ENCODE measurements around the gene IPO9.
"Not testable (repeated sequence)": the region's sequence is repeated elsewhere in the genome, so short reads cannot be mapped to it uniquely, and the experiment has no call there.

Gene IPO9

DNA sequence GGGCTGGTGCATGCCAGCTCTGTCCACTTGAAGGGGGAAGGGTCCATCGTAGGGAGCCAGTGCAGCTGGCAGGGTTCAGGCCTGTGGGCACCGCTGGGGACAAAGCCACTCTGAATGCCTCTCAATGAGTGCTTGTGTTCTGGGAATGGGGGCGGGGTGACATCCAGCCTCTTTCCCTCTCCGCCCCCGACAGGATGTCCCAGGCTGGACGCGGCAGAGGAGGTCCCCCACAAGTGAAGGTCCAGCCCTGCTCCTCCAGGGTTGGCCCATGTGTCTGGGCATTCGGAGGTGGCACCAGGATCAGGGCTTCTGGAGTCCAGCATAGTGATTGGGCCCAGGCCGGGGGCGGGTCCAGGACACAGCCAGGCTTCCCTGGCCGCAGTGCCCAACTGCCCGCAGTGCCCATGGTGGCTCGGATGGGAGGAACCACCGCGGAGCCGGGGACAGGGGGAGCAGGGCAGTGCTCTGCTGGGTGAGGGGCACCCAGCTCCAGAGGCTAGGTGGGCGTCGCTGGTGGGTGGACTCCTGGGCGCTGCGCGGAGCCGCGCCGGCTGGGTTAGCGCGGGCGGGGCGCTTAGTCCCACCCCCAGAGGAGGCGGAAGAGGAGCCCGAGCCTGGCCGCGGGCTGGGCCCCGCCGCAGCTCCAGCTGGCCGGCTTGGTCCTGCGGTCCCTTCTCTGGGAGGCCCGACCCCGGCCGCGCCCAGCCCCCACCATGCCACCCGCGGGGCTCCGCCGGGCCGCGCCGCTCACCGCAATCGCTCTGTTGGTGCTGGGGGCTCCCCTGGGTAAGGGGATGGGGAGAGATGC, 59.5 kb downstream of the IPO9 start, which contains the start of gene SHISA4:
Gene SHISA4, plus strand, starts transcription at position 617 of the 808 bp plus-strand sequence. Its CDS starts 97 bp downstream, at position 714.
- no peak for DNase-seq (ENCODE audit: low read depth in 2 of 2)

DNA sequence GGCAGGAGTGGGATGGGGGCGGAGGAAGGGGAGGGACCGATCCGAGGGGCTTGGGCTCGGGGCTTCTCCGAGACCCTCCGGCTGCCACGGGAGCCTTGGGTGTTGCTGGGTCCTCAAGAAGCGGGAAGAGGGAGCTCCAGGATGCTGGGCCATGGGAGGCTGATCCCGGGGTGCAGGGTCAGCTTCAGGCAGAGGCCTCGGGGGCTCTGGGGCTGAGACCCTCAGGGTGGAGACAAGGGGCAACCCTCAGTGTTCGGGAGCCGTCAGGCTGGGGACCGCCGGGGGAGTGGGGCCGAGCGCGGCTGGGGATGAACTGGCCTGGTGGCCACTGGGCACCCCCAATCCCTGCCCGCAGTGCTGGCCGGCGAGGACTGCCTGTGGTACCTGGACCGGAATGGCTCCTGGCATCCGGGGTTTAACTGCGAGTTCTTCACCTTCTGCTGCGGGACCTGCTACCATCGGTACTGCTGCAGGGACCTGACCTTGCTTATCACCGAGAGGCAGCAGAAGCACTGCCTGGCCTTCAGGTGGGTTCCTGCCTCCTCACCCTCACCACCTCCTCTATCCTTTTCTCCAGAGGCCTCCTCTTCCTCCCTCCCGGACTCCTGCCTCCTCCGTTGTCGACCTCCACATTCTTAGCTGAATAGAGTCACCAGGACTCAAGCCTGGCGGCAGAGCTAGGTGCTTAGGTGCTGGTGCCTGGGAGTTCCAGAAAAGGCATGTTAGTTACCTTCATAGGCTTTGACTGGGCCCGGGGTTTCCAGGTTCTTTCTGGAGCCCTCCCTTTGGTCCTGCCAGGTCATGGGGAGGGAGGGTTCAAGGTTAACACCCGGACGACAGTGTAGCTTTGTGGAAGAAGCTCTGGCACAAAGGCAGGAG, 60.4 kb downstream of the IPO9 start:
- DNase-seq (ENCODE audit: low read depth in 2 of 2) = no peak

- no peak for DNase-seq (ENCODE audit: low read depth in 2 of 2)
Measured at GRCh38 chr1:201890223-201890622, 61.3 kb downstream of the IPO9 start.

GRCh38 chr1:201890806-201891450, 62.0 kb downstream of the IPO9 start:
- no peak for DNase-seq (ENCODE audit: low read depth in 2 of 2)

DNA sequence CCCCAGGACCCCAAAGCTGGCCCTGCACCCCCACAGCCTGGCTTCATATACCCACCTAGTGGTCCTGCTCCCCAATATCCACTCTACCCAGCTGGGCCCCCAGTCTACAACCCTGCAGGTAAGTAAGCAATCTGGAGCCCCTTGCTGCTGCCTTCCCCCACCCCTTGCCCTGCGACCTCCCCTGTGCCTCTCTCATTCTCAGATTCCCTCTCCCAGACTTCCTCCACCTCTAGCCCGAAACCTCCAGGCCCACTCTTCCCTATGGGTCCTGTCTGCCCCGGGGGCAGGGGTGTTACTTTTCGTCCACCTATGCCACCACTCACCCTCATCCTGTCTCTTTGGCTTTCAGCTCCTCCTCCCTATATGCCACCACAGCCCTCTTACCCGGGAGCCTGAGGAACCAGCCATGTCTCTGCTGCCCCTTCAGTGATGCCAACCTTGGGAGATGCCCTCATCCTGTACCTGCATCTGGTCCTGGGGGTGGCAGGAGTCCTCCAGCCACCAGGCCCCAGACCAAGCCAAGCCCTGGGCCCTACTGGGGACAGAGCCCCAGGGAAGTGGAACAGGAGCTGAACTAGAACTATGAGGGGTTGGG, 62.6 kb downstream of the IPO9 start:
- DNase-seq (ENCODE audit: low read depth in 2 of 2) = no peak

GRCh38 chr1:201892211-201892610, 63.3 kb downstream of the IPO9 start:
- no peak for DNase-seq (ENCODE audit: low read depth in 2 of 2)

GRCh38 chr1:201893431-201893830, 64.5 kb downstream of the IPO9 start:
- DNase-seq (ENCODE audit: low read depth in 2 of 2) = no peak

DNA sequence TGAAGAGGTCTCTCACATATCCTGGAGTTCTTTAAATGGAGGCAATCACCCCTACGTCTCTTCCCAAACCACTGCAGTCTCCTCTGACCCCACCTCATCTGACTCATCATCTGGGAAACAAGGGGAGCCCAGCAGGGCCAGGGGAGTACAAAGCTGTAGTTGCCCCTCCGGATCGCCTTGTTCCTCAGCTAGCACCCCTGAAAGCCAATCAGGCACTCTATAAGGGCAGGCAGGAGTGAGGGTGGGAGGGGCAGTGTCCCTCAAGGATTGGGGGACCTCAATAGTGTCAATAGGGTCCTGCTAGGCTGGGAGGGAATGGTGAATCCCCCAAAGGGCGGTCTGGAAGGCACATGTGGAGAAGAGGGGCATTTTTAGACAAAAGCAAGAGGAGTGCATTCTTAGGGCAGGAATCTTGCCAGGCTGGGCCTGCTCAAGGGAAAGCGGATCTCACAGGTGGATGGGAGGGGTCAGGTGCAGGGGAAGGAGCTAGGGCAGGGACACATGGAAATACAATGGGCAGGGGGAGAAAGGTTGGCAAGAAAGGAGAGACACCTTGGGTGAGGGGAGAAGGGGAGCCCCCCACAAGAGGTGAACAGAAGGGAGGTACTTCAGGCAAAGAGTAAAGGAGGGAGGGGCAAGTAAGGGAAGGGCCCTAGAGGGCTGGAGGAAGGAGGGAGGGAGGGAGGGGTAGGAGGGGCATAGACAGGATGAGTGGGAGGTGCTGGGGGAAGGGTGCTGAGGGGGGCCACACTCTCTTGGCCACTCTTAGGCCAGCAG, 65.6 kb downstream of the IPO9 start:
- no peak for DNase-seq (ENCODE audit: low read depth in 2 of 2)

- no peak for DNase-seq (ENCODE audit: low read depth in 2 of 2)
Measured at GRCh38 chr1:201895120-201895665, 66.2 kb downstream of the IPO9 start.

DNA sequence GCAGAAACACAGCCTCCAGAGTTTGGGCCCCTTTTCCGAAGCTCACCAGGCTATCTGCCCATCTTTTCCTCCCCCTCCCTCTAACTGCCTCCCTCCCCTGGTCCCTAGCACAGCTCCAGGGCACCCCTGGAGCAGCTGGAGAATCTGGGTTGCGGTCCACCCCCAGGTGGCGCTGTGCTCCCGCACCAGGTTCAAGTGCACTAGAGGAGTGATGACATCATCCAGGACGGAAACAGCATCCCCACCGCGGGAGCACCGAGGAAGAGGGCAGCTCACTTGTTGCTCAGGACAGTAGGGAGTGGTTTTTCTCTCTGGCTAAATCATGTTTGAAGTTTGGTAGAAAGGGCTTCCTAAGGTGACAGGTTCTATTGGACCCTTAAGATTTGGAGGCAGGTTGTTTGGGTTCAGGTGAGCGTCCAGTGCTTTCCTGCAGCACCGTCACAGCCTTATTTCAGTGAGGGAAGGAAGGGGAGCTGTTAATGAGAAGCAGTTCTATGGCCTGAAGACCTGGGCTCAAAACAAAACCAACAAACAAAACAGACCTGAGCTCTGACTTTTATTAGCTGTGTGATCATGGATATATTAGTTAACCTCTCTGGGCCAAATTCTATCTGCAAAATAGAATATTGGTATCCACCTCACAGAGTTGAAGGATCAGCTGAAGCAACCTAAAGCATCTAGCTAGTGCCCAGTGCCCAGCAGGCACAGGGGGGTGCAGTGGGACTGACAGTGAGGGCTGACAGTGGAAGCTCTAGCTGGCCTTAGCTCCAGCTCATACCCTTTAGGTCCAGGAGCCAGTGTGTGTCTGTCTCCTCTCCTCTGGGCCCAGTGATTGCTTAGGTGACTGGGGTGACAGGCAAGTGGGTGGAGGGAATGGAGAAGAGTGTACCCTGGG, 67.2 kb downstream of the IPO9 start:
- DNase-seq (ENCODE audit: low read depth in 2 of 2) = peak; percentile 57

DNA sequence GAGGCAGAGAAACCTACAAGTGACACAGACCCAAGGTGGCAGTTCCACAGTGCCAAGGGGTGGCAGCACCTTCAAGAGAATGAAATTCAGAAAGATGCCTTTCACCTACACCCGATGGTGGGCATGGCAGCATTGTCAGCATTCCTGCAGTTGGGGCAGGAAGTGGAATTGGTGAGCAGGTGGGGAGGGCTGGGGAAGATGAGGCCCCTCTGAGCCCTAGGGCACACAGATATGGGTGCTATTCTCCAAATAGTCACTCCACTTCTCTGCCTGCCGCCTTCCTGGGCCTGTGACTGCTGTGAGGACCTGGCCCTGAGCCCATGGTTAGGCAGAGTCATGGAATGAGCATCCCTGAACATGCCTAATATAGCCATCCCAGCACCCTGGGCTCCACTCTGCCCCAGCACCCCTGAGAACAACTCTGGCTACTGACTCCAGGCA, 68.0 kb downstream of the IPO9 start:
- no peak for DNase-seq (ENCODE audit: low read depth in 2 of 2)

DNA sequence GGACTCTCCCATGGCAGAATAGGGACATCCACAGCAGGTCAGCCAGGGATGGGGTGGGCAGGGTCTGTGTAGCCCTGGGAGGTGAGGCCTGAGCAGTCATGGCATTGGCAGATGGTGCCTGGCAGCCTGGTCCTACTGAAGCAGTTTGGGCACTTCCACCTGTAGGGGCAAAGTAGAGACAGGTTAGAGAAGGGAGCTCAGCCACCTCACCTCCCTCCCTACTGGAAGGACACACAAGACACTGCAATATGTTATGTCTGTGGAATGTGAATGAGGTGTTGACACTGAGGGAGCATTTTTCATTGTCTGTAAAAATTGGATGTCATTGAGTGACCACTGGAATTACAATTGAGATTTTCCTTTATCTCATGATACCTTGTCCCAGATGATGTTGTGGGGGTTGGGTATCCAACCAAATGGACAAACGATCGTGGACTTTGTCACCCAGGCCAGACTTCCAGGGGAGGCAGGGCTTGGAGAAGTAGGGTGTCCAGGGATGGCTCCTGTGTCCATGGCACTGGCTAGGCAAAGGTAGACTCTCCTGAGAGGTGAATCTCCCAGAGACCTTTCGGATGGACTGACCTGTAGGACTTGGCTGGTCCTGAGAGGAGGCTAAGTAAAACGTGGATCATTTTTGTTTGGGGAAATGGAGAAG, 69.4 kb downstream of the IPO9 start:
- DNase-seq (ENCODE audit: low read depth in 2 of 2) = no peak

DNA sequence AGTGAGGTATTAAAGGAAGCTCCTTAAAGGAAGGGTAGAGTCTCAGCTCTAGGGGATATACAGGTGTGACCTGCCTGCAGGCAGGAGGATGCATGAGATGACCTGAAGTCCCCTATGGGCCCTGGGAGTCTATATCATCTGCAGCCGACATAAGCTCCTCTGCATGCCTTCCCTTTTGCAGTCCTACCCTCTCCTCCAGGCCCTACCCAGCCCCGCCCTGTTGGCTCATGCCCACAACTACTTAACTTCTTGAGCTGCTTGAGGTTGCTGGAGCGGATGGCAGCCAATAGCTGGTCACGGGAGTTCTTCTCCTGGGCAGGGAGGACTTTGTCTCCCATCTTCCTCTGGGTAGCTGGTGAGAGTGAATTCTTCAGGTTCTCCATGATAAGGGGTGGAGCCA, 70.0 kb downstream of the IPO9 start:
- DNase-seq (ENCODE audit: low read depth in 2 of 2) = no peak

DNA sequence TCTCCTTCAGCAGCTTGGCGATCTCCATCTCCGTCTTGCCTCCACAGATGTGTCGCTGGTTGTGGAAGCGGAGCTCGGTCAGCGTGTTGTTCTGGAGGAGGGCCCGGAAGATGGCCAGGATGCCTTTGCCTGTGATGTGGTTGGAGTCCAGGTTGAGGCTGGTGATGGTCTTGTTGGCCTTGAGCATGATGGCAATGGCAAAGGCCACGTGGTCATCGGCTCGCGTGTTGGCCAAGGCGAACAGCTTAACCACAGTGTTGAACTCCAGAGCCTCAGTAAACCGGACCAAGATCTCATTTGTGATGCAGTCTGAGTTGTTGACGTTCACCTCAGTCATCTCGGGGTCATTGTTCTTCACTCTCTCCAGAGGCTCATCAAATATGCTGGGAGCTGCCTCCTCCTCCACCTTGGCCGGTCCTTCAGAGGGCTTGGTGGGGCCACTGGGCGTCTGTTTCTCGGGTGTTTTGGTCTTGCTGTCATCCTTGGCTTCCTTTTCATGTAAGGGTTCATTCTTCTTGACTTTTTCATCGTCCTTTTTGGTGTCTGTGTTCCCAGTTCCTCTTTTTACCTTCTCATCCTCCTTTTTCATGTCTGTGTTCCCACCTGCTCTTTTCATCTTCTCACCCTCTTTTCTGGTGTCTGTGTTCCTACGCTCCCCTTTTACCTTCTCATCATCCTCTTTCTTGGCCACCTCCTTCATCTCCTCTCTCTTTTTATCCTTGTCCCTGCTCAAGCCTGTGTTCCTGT, 70.9 kb downstream of the IPO9 start:
- no peak for DNase-seq (ENCODE audit: low read depth in 2 of 2)

GRCh38 chr1:201900476-201900875, 71.5 kb downstream of the IPO9 start:
- no peak for DNase-seq (ENCODE audit: low read depth in 2 of 2)

GRCh38 chr1:201901036-201901435, 72.1 kb downstream of the IPO9 start:
- DNase-seq (ENCODE audit: low read depth in 2 of 2) = not testable (repeated sequence)

DNA sequence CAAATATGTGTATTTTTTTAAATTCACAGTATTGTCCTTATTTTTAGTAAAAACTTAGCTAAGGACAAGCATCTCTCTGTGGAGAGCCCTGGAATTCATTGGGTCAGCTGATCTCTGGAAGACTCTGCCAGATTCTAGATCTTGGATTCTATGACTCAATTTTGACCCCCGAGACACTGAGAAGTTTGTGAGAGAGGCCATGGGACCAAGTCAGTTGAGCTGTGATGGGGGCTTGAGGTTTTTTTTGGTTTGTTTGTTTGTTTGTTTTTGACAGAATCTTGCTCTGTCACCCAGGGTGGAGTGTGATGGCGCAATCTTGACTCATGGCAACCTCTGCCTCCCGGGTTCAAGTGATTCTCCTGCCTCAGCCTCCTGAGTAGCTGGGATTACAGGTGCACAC, 73.2 kb downstream of the IPO9 start:
- DNase-seq (ENCODE audit: low read depth in 2 of 2) = no peak

DNA sequence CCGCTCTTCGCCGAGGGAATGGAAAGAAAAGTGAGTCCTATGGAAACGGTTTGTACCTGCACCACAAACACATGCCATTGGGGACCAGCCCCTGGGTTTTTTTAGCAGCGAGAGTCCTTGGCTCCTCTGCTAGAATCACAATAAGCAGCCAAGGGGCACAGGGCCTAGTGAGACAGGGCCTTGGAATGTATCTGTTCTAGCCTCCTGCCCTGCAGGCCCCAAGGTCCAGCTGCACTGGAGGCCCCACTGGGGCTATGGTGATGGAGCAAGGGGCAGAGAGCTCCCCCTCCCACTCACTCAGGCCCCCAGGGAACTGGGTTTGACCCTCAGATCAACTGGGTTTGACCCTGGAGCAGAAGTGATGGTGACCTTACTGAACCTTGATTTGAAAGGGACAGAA, 74.2 kb downstream of the IPO9 start:
- no peak for DNase-seq (ENCODE audit: low read depth in 2 of 2)
